Stimulated activated naive CD8-positive, alpha-beta T cell treated with anti-CD3 and anti-CD28 coated beads, Interleukin-15, amount 100 ng/mL, for 72 hours (primary cell): ENCODE results near the gene TPSAB1.

ENCODE experiments used
- ATAC-seq: fragments of 150-1000 bp; cut with Tn5 transposase; 2 replicates; pipeline ENCODE4 v1.10.0; 2021; ENCODE audit warnings: mild to moderate bottlenecking, moderate library complexity
- DNase-seq, 2 donors: peaks; one replicate each; pipeline ENCODE4 v3.0.0; 2021 to 2022
- H3K27ac Mint-ChIP-seq, 2 donors: one replicate each; pipeline ENCODE4 v1.8.0; 2022; ENCODE audit warnings: mild to moderate bottlenecking in 2 of 2, mixed read lengths in 2 of 2, moderate library complexity in 2 of 2
- H3K27me3 Mint-ChIP-seq: one replicate; pipeline ENCODE4 v1.8.0; 2022; ENCODE audit warnings: mixed read lengths
- H3K4me1 Mint-ChIP-seq: one replicate; pipeline ENCODE4 v1.8.0; 2022; ENCODE audit warnings: mild to moderate bottlenecking, mixed read lengths
- H3K4me3 Mint-ChIP-seq, 2 donors: one replicate each; pipeline ENCODE4 v1.8.0; 2022; ENCODE audit warnings: mild to moderate bottlenecking in 2 of 2, mixed read lengths in 2 of 2, moderate library complexity in 1 of 2
- H3K9me3 Mint-ChIP-seq, 2 donors: one replicate each; pipeline ENCODE4 v1.8.0; 2022; ENCODE audit warnings: mixed read lengths in 2 of 2

The TPSAB1 gene

DNA sequence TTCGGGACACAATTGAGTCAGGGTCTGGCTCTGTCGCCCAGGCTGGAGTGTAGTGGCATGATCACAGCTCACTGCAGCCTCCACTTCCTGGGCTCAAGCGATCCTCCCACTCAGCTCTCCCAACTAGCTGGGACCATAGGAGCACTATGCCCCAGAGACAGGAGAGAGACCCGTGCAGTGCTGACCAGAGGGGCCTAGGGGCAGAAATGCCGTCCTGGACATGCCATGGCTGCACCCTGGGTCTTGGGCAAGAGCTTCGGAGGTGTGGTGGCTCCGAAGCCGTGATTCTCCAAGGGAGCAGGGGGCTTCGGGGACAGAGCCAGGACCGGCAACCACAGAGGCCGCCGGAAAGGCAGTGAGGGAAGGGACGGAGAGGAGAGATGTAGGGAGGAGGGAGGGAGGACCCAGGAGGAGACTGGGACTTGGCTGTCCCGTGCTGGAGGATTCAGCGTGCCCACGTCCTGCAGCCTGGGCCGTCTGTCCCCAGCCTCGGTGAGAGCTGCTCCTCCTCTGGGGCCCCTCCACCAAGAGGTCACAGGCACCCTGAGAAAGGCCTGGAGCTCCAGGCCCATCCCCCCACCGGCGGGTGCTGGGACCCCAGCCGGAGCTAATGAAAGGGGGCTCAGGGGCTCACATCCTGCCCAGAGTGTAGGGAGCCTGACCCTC is 37.2 kb downstream of the TPSAB1 start:
- Mint-ChIP-seq H3K4me1 (no peaks in the 10 kb centered on the region), H3K27ac (no peak overlapping the region), H3K9me3 (no peaks in the 10 kb centered on the region), H3K27me3 (peaks cover 58% of the 10 kb centered on the region), H3K4me3 (no peak overlapping the region)
- DNase-seq (no peak), ATAC-seq (no peak)

DNA sequence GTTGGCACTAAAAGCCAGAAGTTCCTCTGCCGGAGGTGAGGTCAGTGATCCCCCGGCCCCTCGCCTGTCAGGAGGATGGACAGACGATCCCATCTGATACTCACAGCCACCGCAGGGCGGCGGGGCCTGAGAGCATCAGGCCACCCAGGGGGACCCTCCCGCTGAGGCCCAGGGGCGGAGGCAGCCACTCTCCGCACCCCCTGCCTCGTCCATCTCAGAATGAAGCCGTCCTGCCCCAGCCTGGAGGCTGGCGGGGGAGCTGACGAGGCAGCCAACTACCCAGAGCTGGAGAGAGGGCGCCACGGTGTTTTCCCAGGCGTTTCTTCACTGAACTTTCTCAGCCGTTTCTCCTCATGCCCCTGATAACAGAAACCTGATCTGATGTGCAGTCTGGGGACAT is 38.0 kb downstream of the TPSAB1 start:
- Mint-ChIP-seq H3K9me3 (no peaks in the 10 kb centered on the region), H3K4me1 (peaks cover 5% of the 10 kb centered on the region), H3K27ac (no peak overlapping the region), H3K27me3 (peaks cover 57% of the 10 kb centered on the region), H3K4me3 (no peak overlapping the region)
- DNase-seq = no peak
- ATAC-seq = no peak

GRCh38 chr16:1279081-1279944 is 38.8 kb downstream of the TPSAB1 start:
- Mint-ChIP-seq H3K27me3 (peaks cover 56% of the 10 kb centered on the region), H3K27ac (no peak overlapping the region), H3K9me3 (no peaks in the 10 kb centered on the region), H3K4me1 (peaks cover 6% of the 10 kb centered on the region), H3K4me3 (no peak overlapping the region)
- no peak for ATAC-seq
- no peak for DNase-seq

- Mint-ChIP-seq H3K4me1 (peaks cover 6% of the 10 kb centered on the region), H3K4me3 (no peak overlapping the region), H3K27ac (peak overlapping the region in 1 of 2 donors; percentile 27), H3K27me3 (peaks cover 51% of the 10 kb centered on the region), H3K9me3 (no peaks in the 10 kb centered on the region)
- no peak for ATAC-seq
- DNase-seq = no peak
Measured at GRCh38 chr16:1279945-1280589, 39.6 kb downstream of the TPSAB1 start.

- ATAC-seq = no peak
- Mint-ChIP-seq H3K9me3 (no peaks in the 10 kb centered on the region), H3K4me1 (peaks cover 6% of the 10 kb centered on the region), H3K27ac (peak overlapping the region in 1 of 2 donors; percentile 27), H3K4me3 (no peak overlapping the region), H3K27me3 (peaks cover 51% of the 10 kb centered on the region)
- no peak for DNase-seq
Measured at GRCh38 chr16:1280783-1281182, 40.3 kb downstream of the TPSAB1 start.

- no peaks in the 10 kb centered on the region for H3K9me3 Mint-ChIP-seq
- DNase-seq (no peak), ATAC-seq (no peak)
- no peak overlapping the region for H3K4me3 Mint-ChIP-seq
- H3K4me1 Mint-ChIP-seq = peaks cover 6% of the 10 kb centered on the region
- H3K27me3 Mint-ChIP-seq = peaks cover 51% of the 10 kb centered on the region
- H3K27ac Mint-ChIP-seq = no peak overlapping the region
Measured at GRCh38 chr16:1281517-1281916, 41.0 kb downstream of the TPSAB1 start.

- H3K9me3 Mint-ChIP-seq = no peaks in the 10 kb centered on the region
- ATAC-seq (no peak), DNase-seq (no peak)
- H3K27me3 Mint-ChIP-seq = peaks cover 50% of the 10 kb centered on the region
- no peak overlapping the region for H3K4me3 Mint-ChIP-seq
- H3K27ac Mint-ChIP-seq = no peak overlapping the region
- peaks cover 6% of the 10 kb centered on the region for H3K4me1 Mint-ChIP-seq
Measured at GRCh38 chr16:1282324-1282973, 41.9 kb downstream of the TPSAB1 start.

DNA sequence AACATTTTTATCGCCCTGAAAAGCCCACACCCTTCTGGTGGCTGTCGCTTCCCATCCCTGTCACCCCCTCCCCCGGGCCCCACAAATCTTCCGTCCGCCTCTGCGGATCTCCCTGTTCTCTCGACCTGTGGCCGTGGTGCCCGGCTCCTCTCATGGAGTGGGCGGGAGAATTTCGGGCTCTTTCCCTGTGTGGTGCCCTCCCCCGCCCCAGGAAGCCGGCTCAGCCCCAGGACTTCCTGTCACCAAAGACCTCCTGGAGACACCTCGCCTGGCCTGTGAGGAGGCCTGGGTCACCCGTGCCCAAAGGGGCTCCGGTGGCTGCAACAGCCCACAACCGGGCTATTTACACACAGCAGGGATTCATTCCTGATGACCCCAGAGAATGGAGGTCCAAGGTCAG is 42.8 kb downstream of the TPSAB1 start:
- Mint-ChIP-seq H3K4me1 (peaks cover 6% of the 10 kb centered on the region), H3K4me3 (no peak overlapping the region), H3K27ac (no peak overlapping the region), H3K27me3 (peaks cover 50% of the 10 kb centered on the region), H3K9me3 (no peaks in the 10 kb centered on the region)
- DNase-seq (no peak), ATAC-seq (no peak)

GRCh38 chr16:1283996-1284616 is 43.6 kb downstream of the TPSAB1 start:
- DNase-seq (no peak), ATAC-seq (no peak)
- Mint-ChIP-seq H3K9me3 (no peaks in the 10 kb centered on the region), H3K4me3 (no peak overlapping the region), H3K27ac (no peak overlapping the region), H3K27me3 (peaks cover 49% of the 10 kb centered on the region), H3K4me1 (peaks cover 11% of the 10 kb centered on the region)

DNA sequence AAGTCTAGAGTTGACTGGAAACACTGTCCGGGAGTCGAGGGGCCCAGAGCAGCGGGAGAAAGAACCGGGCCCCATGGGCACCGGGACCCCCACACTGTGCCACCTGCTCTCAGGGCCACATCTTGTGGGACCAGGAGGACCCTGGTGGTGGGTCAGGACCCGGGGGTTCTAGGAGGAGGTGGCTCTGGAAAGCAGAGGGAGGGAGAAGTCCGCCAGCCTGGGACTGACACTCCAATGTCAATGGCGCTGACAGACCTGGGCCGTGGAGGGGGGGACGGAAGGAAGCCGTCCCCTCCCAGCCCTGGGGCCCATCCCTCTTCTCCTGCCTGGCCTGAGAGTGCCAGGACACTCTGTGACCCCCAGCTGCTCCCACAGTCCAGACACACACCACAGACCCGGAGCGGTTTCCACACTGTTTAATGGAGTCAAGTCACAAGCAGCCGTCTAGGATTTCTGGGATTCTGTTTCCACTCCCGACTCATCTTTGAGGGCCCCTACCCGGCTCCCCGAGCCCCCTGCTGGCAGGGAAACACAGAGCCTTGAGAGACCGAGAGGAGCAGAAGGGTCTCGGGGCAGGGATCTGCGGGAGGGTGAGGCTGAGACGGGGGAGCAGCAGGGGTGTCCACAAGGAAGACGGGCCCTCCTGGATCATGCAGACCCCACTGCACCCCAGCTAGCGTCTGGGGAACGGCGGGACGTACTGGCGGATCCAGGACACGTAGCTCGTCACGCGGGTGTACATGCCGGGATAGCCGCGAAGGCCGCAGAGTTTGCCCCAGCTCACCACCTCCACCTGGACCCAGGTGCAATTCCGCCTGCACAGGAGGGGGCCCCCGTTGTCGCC is 45.4 kb downstream of the TPSAB1 start:
- H3K27ac Mint-ChIP-seq = no peak overlapping the region
- ATAC-seq (no peak), DNase-seq (no peak)
- H3K27me3 Mint-ChIP-seq = peaks cover 60% of the 10 kb centered on the region
- H3K4me1 Mint-ChIP-seq = peaks cover 25% of the 10 kb centered on the region
- H3K9me3 Mint-ChIP-seq = no peaks in the 10 kb centered on the region
- no peak overlapping the region for H3K4me3 Mint-ChIP-seq

GRCh38 chr16:1286513-1287094 is 46.1 kb downstream of the TPSAB1 start:
- no peak overlapping the region for H3K4me3 Mint-ChIP-seq
- H3K4me1 Mint-ChIP-seq = peaks cover 25% of the 10 kb centered on the region
- DNase-seq = no peak
- peaks cover 68% of the 10 kb centered on the region for H3K27me3 Mint-ChIP-seq
- peak overlapping the region in 1 of 2 donors; percentile 19 for H3K27ac Mint-ChIP-seq
- H3K9me3 Mint-ChIP-seq = no peaks in the 10 kb centered on the region
- ATAC-seq = no peak

DNA sequence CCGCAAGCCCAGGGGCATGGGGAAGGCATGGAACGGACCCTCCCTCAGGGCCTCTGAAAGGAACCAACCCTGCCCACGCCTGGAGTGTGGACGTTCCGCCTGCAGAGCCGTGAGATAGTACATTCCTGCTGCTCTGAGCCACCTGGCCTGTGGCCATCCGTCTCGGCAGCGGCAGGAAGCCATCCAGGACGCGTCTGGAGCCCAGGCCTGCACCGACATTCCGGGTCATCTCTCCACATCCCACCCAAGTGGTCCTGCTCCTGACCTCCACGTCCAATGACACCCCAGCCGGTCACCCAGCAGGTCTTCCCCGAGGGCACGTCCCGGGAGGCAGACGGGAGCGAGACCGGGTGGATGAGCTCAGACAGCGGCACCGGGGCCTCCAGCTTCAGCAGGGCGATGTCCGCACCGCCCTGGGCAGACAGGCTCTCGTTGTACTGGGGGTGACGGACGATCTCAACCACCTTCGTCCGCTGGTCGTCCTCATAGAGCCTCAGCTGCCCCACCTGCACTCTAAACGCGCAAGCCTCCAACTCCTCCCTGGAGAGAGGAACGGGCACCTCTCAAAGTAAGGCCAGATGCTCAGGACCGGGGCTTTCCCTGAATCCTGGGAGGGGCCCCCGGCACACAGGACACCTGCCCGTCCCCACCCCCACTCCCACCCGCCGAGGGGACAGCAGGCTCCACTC is 47.6 kb downstream of the TPSAB1 start:
- Mint-ChIP-seq H3K4me1 (peaks cover 23% of the 10 kb centered on the region), H3K27ac (no peak overlapping the region), H3K9me3 (no peaks in the 10 kb centered on the region), H3K27me3 (peaks cover 81% of the 10 kb centered on the region), H3K4me3 (no peak overlapping the region)
- no peak for DNase-seq
- ATAC-seq = no peak

DNA sequence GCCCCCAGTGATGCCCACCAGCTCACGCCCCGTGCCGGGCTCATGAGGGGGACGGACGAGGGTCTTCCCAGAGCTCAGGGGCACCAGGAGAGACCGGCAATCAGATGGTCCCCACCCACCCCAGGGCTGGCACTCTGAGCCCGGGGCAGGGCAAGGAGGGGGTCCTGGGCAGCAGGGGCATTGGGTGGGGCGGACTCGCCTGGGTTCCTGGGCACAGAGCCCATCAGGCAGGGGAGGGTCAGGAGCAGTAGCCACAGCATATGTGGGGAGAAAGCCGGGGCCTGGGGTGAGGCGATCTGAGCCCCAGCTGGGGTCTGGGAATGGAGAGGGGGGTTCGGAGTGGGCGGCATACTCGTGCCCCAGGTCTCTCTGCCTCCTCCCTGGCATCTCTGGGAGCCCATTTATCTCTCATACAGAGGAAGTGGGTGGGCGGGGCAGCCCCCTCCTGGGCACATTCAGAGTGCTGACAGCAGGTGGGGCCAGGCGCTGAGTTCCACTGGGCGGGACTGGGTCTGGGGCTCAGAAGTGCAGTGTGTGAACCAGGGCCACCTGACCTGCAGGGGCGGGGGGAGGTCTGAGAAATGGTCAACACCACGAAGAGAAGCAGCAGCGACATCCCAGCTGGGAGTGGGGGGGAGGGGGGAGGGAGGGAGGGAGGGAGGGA is 48.4 kb downstream of the TPSAB1 start:
- Mint-ChIP-seq H3K9me3 (no peaks in the 10 kb centered on the region), H3K4me1 (peaks cover 19% of the 10 kb centered on the region), H3K27ac (no peak overlapping the region), H3K27me3 (peaks cover 83% of the 10 kb centered on the region), H3K4me3 (peak overlapping the region; percentile 26 to 73)
- peak; percentile 54 for ATAC-seq
- no peak for DNase-seq
